ENCODE data around the gene HS3ST4.

Gene HS3ST4

GRCh38 chr16:25888868-25889267 lies 197.1 kb downstream of the HS3ST4 start:
- DNase-seq (ENCODE audit: extremely low spot score): no peak
- TF ChIP-seq CTCF (IDR thresholded peaks at IDR 0.05; ENCODE audit: control extremely low read depth, extremely low read depth, low read depth, missing control alignments): no peak
- ChIA-PET CTCF (interaction anchor here (1.2 kb wide), 1 partner anchor 11 kb away, joined by 3 read pairs; no protein-coding TSS in a partner anchor), POLR2A (no interaction called here)

GRCh38 chr16:25893332-25893731 lies 201.6 kb downstream of the HS3ST4 start:
- DNase-seq (ENCODE audit: extremely low spot score): no peak
- TF ChIP-seq CTCF (IDR thresholded peaks at IDR 0.05; ENCODE audit: control extremely low read depth, extremely low read depth, low read depth, missing control alignments): no peak
- POLR2A ChIA-PET: no interaction called here
- CTCF ChIA-PET: no interaction called here

GRCh38 chr16:25894093-25894492 lies 202.3 kb downstream of the HS3ST4 start:
- ChIA-PET CTCF (no interaction called here), POLR2A (no interaction called here)
- no peak for DNase-seq (ENCODE audit: extremely low spot score)
- no peak for TF ChIP-seq CTCF (IDR thresholded peaks at IDR 0.05; ENCODE audit: control extremely low read depth, extremely low read depth, low read depth, missing control alignments)

- no peak for TF ChIP-seq CTCF (IDR thresholded peaks at IDR 0.05; ENCODE audit: control extremely low read depth, extremely low read depth, low read depth, missing control alignments)
- CTCF ChIA-PET: no interaction called here
- POLR2A ChIA-PET: no interaction called here
- no peak for DNase-seq (ENCODE audit: extremely low spot score)
Measured at GRCh38 chr16:25895380-25895779, 203.6 kb downstream of the HS3ST4 start.

GRCh38 chr16:25896411-25896810 lies 204.7 kb downstream of the HS3ST4 start:
- POLR2A ChIA-PET: no interaction called here
- TF ChIP-seq CTCF (IDR thresholded peaks at IDR 0.05; ENCODE audit: control extremely low read depth, extremely low read depth, low read depth, missing control alignments): no peak
- DNase-seq (ENCODE audit: extremely low spot score): no peak

GRCh38 chr16:25897702-25898101 lies 205.9 kb downstream of the HS3ST4 start:
- DNase-seq (ENCODE audit: extremely low spot score): no peak
- CTCF ChIA-PET: interaction anchor here (0.8 kb wide), 1 partner anchor 25 kb away, joined by 3 read pairs; no protein-coding TSS in a partner anchor
- TF ChIP-seq CTCF (IDR thresholded peaks at IDR 0.05; ENCODE audit: control extremely low read depth, extremely low read depth, low read depth, missing control alignments): no peak
- POLR2A ChIA-PET: no interaction called here

More at GRCh38 chr16:25896411-25896810, 204.7 kb downstream of the HS3ST4 start:
- CTCF ChIA-PET: interaction anchor here (0.8 kb wide), 1 partner anchor 18 kb away, joined by 3 read pairs; no protein-coding TSS in a partner anchor

- CTCF ChIA-PET: no interaction called here
- POLR2A ChIA-PET: no interaction called here
- no peak for DNase-seq (ENCODE audit: extremely low spot score)
- no peak for TF ChIP-seq CTCF (IDR thresholded peaks at IDR 0.05; ENCODE audit: control extremely low read depth, extremely low read depth, low read depth, missing control alignments)
Measured at GRCh38 chr16:25905810-25906209, 214.1 kb downstream of the HS3ST4 start.

Data from GM10248 (cell line).